Activated CD4-positive, alpha-beta T cell treated with anti-CD3 and anti-CD28 coated beads, Interleukin-2, Interleukin-4, amounts not matched to agents 100 ng/mL and 50 ng/mL, durations not matched to agents 16 hours and 8 hours (primary cell): Measurements from ENCODE around the gene GSTM2.
"Not testable (repeated sequence)": the region's sequence is repeated elsewhere in the genome, so short reads cannot be mapped to it uniquely, and the experiment has no call there.

Experiments used
- DNase-seq: peaks from one replicate; pipeline ENCODE4 v3.0.0-alpha.2; 2020; ENCODE audit warnings: low spot score

GSTM2 gene

GRCh38 chr1:109677459-109677858 is 9.6 kb downstream of the GSTM2 start:
- DNase-seq = no peak

GRCh38 chr1:109678637-109679036 is 10.8 kb downstream of the GSTM2 start:
- not testable (repeated sequence) for DNase-seq

GRCh38 chr1:109684777-109685176 is 16.9 kb downstream of the GSTM2 start:
- DNase-seq = not testable (repeated sequence)

GRCh38 chr1:109685399-109685798 is 17.5 kb downstream of the GSTM2 start:
- not testable (repeated sequence) for DNase-seq

- not testable (repeated sequence) for DNase-seq
These were observed 18.0 kb downstream of the GSTM2 start for GRCh38 chr1:109685890-109686289.

- not testable (repeated sequence) for DNase-seq
These were observed 19.3 kb downstream of the GSTM2 start for GRCh38 chr1:109687109-109687508.

- no peak for DNase-seq
These were observed 20.0 kb downstream of the GSTM2 start, which contains the start of gene GSTM1 for GRCh38 chr1:109687641-109688499. TSS of gene GSTM1 (plus strand) at chr1:109687817. CDS start at chr1:109687874, 57 bp downstream.

- no peak for DNase-seq
These were observed 22.1 kb downstream of the GSTM2 start for GRCh38 chr1:109689844-109690405.

GRCh38 chr1:109691759-109692158 is 23.9 kb downstream of the GSTM2 start:
- DNase-seq = no peak

GRCh38 chr1:109694400-109694799 is 26.5 kb downstream of the GSTM2 start:
- DNase-seq = not testable (repeated sequence)

- DNase-seq = not testable (repeated sequence)
These were observed 27.3 kb downstream of the GSTM2 start for GRCh38 chr1:109695138-109695537.

- DNase-seq = no peak
These were observed 29.2 kb downstream of the GSTM2 start for GRCh38 chr1:109697066-109697465.

- not testable (repeated sequence) for DNase-seq
These were observed 30.0 kb downstream of the GSTM2 start for GRCh38 chr1:109697861-109698260.

GRCh38 chr1:109702940-109703339 is 35.1 kb downstream of the GSTM2 start:
- DNase-seq = not testable (repeated sequence)

GRCh38 chr1:109704173-109704572 is 36.3 kb downstream of the GSTM2 start:
- no peak for DNase-seq

- no peak for DNase-seq
These were observed 37.6 kb downstream of the GSTM2 start for GRCh38 chr1:109705411-109705810.

GRCh38 chr1:109708949-109709348 is 41.1 kb downstream of the GSTM2 start:
- not testable (repeated sequence) for DNase-seq

GRCh38 chr1:109709822-109710221 is 42.0 kb downstream of the GSTM2 start:
- DNase-seq = not testable (repeated sequence)

- not testable (repeated sequence) for DNase-seq
These were observed 43.9 kb downstream of the GSTM2 start, which contains the start of gene GSTM5 for GRCh38 chr1:109711593-109712320. TSS of gene GSTM5 (plus strand) at chr1:109712251. CDS start at chr1:109712313, 62 bp downstream.

- no peak for DNase-seq
These were observed 44.5 kb downstream of the GSTM2 start for GRCh38 chr1:109712321-109712864.

- no peak for DNase-seq
These were observed 45.8 kb downstream of the GSTM2 start for GRCh38 chr1:109713636-109714035.
